H9 (cell line): ENCODE data around the gene NR1H2. TPM values are rescaled to one million over a fixed set of nuclear protein-coding genes. Genes with fewer than 3 reads are reported as not detected.

Experiments
- DNase-seq: peaks from one replicate; pipeline ENCODE4 v3.0.0-alpha.2; 2017
- H2AFZ ChIP-seq: one replicate; pipeline ENCODE4 v1.6.1; 2013; ENCODE audit warnings: mild to moderate bottlenecking, low read length, control low read depth, moderate library complexity
- H2AK5ac ChIP-seq: 2 replicates; pipeline ENCODE4 v1.6.1; 2013; ENCODE audit warnings: low read length, control low read depth, mixed read lengths; ENCODE audit not compliant: insufficient read length
- H2BK120ac ChIP-seq: one replicate; pipeline ENCODE4 v1.6.1; 2013; ENCODE audit warnings: low read depth, mild to moderate bottlenecking, low read length, control low read depth, inconsistent platforms; ENCODE audit not compliant: poor library complexity, severe bottlenecking
- H2BK12ac ChIP-seq: 2 replicates; pipeline ENCODE4 v1.6.1; 2013; ENCODE audit warnings: low read length, control low read depth, mixed read lengths, low read depth; ENCODE audit not compliant: insufficient read length
- H2BK15ac ChIP-seq: 2 replicates; pipeline ENCODE4 v1.6.1; 2013; ENCODE audit warnings: low read depth, low read length, control low read depth
- H2BK20ac ChIP-seq: one replicate; pipeline ENCODE4 v1.6.1; 2013; ENCODE audit warnings: low read depth, mild to moderate bottlenecking, low read length, control low read depth, inconsistent platforms; ENCODE audit not compliant: poor library complexity, severe bottlenecking
- H2BK5ac ChIP-seq: 2 replicates; pipeline ENCODE4 v1.6.1; 2013; ENCODE audit warnings: low read length, control low read depth, mixed read lengths; ENCODE audit not compliant: insufficient read length
- H3K14ac ChIP-seq: 2 replicates; pipeline ENCODE4 v1.6.1; 2013; ENCODE audit warnings: low read length, control low read depth; ENCODE audit not compliant: insufficient read depth
- H3K18ac ChIP-seq: 2 replicates; pipeline ENCODE4 v1.6.1; 2013; ENCODE audit warnings: low read depth, mild to moderate bottlenecking, mixed read lengths, low read length, control low read depth; ENCODE audit not compliant: insufficient read length
- H3K23ac ChIP-seq: 2 replicates; pipeline ENCODE4 v1.6.1; 2013; ENCODE audit warnings: low read length, control low read depth, mixed read lengths, low read depth; ENCODE audit not compliant: insufficient read length
- H3K23me2 ChIP-seq: 2 replicates; pipeline ENCODE4 v1.6.1; 2013; ENCODE audit warnings: low read depth, mild to moderate bottlenecking, mixed read lengths, low read length, control low read depth; ENCODE audit not compliant: insufficient read length, poor library complexity, severe bottlenecking
- H3K27ac ChIP-seq: 2 replicates; pipeline ENCODE4 v1.5.1; 2013; ENCODE audit warnings: low read length, control low read depth, mixed read lengths, low read depth; ENCODE audit not compliant: insufficient read length
- H3K27me3 ChIP-seq: 2 replicates; pipeline ENCODE4 v1.6.1; 2013; ENCODE audit warnings: low read length, control low read depth, inconsistent platforms; ENCODE audit not compliant: insufficient read depth
- H3K4ac ChIP-seq: 2 replicates; pipeline ENCODE4 v1.6.1; 2013; ENCODE audit warnings: low read depth, mild to moderate bottlenecking, control low read depth, inconsistent platforms, low read length, moderate library complexity
- H3K4me1 ChIP-seq: 2 replicates; pipeline ENCODE4 v1.6.1; 2013; ENCODE audit warnings: low read length, control low read depth, inconsistent platforms; ENCODE audit not compliant: insufficient read depth
- H3K4me2 ChIP-seq: 2 replicates; pipeline ENCODE4 v1.6.1; 2013; ENCODE audit warnings: low read length, control low read depth, mixed read lengths; ENCODE audit not compliant: insufficient read length, insufficient read depth
- H3K56ac ChIP-seq: 2 replicates; pipeline ENCODE4 v1.6.1; 2013; ENCODE audit warnings: low read depth, mild to moderate bottlenecking, mixed read lengths, low read length, control low read depth; ENCODE audit not compliant: insufficient read length
- H3K79me1 ChIP-seq: 2 replicates; pipeline ENCODE4 v1.6.1; 2013; ENCODE audit warnings: low read depth, mild to moderate bottlenecking, moderate library complexity, low read length, control low read depth, inconsistent platforms; ENCODE audit not compliant: insufficient read depth, poor library complexity, severe bottlenecking
- H3K79me2 ChIP-seq: 2 replicates; pipeline ENCODE4 v1.6.1; 2013; ENCODE audit warnings: low read length, control low read depth, inconsistent platforms; ENCODE audit not compliant: insufficient read depth
- H3K9ac ChIP-seq: 2 replicates; pipeline ENCODE4 v1.6.1; 2013; ENCODE audit warnings: low read length, control low read depth, mixed read lengths; ENCODE audit not compliant: insufficient read length; ENCODE audit errors: extremely low read depth
- H3K9me3 ChIP-seq: one replicate; pipeline ENCODE4 v1.6.1; 2013; ENCODE audit warnings: low read depth, low read length, inconsistent platforms; ENCODE audit not compliant: control insufficient read depth
- H3T11ph ChIP-seq: one replicate; pipeline ENCODE4 v1.6.1; 2013; ENCODE audit warnings: mild to moderate bottlenecking, low read length, control low read depth, inconsistent platforms
- H4K20me1 ChIP-seq: one replicate; pipeline ENCODE4 v1.6.1; 2013; ENCODE audit not compliant: control insufficient read depth, insufficient read length, insufficient read depth
- H4K5ac ChIP-seq: 2 replicates; pipeline ENCODE4 v1.6.1; 2013; ENCODE audit warnings: low read depth, mild to moderate bottlenecking, mixed read lengths, low read length, control low read depth; ENCODE audit not compliant: insufficient read length
- H4K8ac ChIP-seq: replicated peaks from 2 replicates; pipeline ENCODE4 v1.6.1; 2013; ENCODE audit warnings: low read length, control low read depth, mixed read lengths, low read depth; ENCODE audit not compliant: insufficient read length
- H4K91ac ChIP-seq: 2 replicates; pipeline ENCODE4 v1.6.1; 2013; ENCODE audit warnings: low read depth, mild to moderate bottlenecking, moderate library complexity, mixed read lengths, low read length, control low read depth; ENCODE audit not compliant: insufficient read length
- H3K27ac Mint-ChIP-seq, 3 experiments: 2 replicates in 2 of 3; 3 replicates in 1 of 3; pipeline ENCODE4 v1.8.0; 2020 to 2021; ENCODE audit warnings: mixed read lengths in 3 of 3, mild to moderate bottlenecking in 1 of 3, moderate library complexity in 1 of 3
- H3K27me3 Mint-ChIP-seq: 2 replicates; pipeline ENCODE4 v1.8.0; 2021; ENCODE audit warnings: low read depth, mild to moderate bottlenecking, moderate library complexity, mixed read lengths
- H3K36me3 Mint-ChIP-seq, 3 experiments: 2 replicates in 2 of 3; 3 replicates in 1 of 3; pipeline ENCODE4 v1.8.0; 2020 to 2021; ENCODE audit warnings: low read depth in 3 of 3, mixed read lengths in 3 of 3; ENCODE audit not compliant: insufficient read depth in 1 of 3
- H3K4me1 Mint-ChIP-seq, 2 experiments: 2 replicates each; pipeline ENCODE4 v1.8.0; 2020; ENCODE audit warnings: mixed read lengths in 2 of 2
- H3K4me3 Mint-ChIP-seq, 2 experiments: 2 replicates in 1 of 2; 3 replicates in 1 of 2; pipeline ENCODE4 v1.8.0; 2020 to 2021; ENCODE audit warnings: mild to moderate bottlenecking in 2 of 2, mixed read lengths in 2 of 2, moderate library complexity in 1 of 2
- H3K9me3 Mint-ChIP-seq, 2 experiments: 2 replicates in 1 of 2; 3 replicates in 1 of 2; pipeline ENCODE4 v1.8.0; 2020; ENCODE audit warnings: mild to moderate bottlenecking in 2 of 2, mixed read lengths in 2 of 2, moderate library complexity in 1 of 2
- WGBS: extraction: QIAGEN DNeasy Blood & Tissue Kit; methylation state at CpG from one replicate; pipeline ENCODE4 v1.1.7; 2013; ENCODE audit warnings: missing lambda C conversion rate, low lambda C conversion rate, mixed read lengths; ENCODE audit not compliant: insufficient read length; ENCODE audit errors: extremely low coverage; 5-methylcytosine and 5-hydroxymethylcytosine counted together
- total RNA-seq: library from RNA; stranded (reverse); gene quantifications from 2 replicates; pipeline ENCODE4 v1.2.1, GENCODE V29; 2021
- TF ChIP-seq, protein P1 (sequence below): fragments of 200-600 bp; sonication (generic); conservative IDR thresholded peaks from 3 replicates; pipeline ENCODE4 v1.8.0; 2021; ENCODE audit warnings: antibody characterized with exemption, mild to moderate bottlenecking

The NR1H2 gene
- total RNA-seq, 1 experiment from 2014 or later, result 33.2 TPM

DNA sequence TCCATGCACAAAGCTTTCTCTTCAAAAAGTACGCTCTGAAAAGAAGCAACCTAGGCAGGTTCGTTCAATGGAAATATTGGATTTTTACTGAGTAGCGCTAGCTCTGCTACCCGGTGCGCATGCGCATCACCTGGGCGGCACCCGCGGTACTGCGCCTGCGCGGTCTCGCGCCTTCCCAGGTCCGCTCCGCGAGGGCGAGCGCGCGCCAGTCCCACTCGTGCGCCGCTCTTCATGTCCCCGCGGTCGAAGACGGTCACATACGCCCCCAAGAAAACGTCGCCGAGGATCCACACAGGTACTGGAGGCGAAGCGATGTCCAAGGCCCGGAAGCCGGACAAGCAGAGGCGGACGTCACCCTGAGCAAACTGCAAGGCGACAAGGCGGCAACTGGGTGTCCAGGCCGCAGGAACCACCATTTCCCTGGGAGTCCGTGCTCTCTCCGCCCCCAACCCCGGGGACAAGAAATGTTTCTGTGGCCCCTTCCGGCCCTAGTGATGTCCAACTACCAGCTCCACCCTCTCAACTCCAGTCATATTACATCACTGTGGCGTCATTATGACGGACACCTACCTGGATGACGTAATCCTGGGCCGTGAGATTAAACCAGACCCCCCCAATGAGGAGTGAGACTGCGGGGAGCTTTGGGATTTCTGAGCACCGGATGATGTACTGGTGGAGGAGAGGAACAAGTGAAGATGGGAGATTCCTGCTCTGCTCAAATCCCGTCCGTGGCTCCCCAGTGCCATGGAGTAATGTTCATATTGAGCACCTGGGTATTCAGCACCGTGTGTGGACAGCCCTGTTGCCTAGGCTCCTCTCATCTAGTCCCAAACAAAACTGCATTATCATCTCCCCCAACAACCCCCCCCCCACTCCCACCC lies 42.3 kb upstream of the NR1H2 start:
- Histone ChIP-seq H3K9ac (peak overlapping the region; percentile 5), H2BK5ac (no peak overlapping the region), H4K91ac (no peak overlapping the region), H3K23me2 (peaks cover 23% of the 10 kb centered on the region), H3K27ac (no peak overlapping the region), H2BK15ac (no peak overlapping the region), H4K5ac (no peak overlapping the region), H3K18ac (peak overlapping the region; percentile 40), H2BK12ac (no peak overlapping the region), H2BK120ac (no peak overlapping the region), H3K4ac (no peak overlapping the region), H3K14ac (peak overlapping the region; percentile 60; the same call in 1 of the 2 replicates), H3K27me3 (no peaks in the 10 kb centered on the region), H2AK5ac (no peak overlapping the region), H3K4me2 (peak overlapping the region; percentile 77), H3K79me1 (no peaks in the 10 kb centered on the region), H3K79me2 (no peaks in the 10 kb centered on the region), H3T11ph (no peak overlapping the region), H3K4me1 (peaks cover 4% of the 10 kb centered on the region; the same call in 1 of the 2 replicates), H3K56ac (no peak overlapping the region), H3K23ac (no peak overlapping the region), H4K20me1 (no peaks in the 10 kb centered on the region), H2BK20ac (no peak overlapping the region), H2AFZ (no peak overlapping the region), H3K9me3 (no peaks in the 10 kb centered on the region), H4K8ac (no peak overlapping the region)
- peak; percentile 67 for DNase-seq
- peaks cover 3 to 12% of the 10 kb centered on the region in 2 experiments; a peak in 4 of 5 replicates for H3K9me3 Mint-ChIP-seq
- H3K4me1 Mint-ChIP-seq, result peaks cover 34 to 46% of the 10 kb centered on the region in 2 experiments
- peaks cover 18% of the 10 kb centered on the region for H3K27me3 Mint-ChIP-seq
- H3K36me3 Mint-ChIP-seq, result peaks cover 7 to 15% (median 14%) of the 10 kb centered on the region in 3 experiments
- WGBS, result no CpG with 5 or more reads among the region's 54 CpGs
- TF ChIP-seq, protein P1, sequence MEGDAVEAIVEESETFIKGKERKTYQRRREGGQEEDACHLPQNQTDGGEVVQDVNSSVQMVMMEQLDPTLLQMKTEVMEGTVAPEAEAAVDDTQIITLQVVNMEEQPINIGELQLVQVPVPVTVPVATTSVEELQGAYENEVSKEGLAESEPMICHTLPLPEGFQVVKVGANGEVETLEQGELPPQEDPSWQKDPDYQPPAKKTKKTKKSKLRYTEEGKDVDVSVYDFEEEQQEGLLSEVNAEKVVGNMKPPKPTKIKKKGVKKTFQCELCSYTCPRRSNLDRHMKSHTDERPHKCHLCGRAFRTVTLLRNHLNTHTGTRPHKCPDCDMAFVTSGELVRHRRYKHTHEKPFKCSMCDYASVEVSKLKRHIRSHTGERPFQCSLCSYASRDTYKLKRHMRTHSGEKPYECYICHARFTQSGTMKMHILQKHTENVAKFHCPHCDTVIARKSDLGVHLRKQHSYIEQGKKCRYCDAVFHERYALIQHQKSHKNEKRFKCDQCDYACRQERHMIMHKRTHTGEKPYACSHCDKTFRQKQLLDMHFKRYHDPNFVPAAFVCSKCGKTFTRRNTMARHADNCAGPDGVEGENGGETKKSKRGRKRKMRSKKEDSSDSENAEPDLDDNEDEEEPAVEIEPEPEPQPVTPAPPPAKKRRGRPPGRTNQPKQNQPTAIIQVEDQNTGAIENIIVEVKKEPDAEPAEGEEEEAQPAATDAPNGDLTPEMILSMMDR, result no peak
- H3K27ac Mint-ChIP-seq, result peak overlapping the region; percentile 95 to 99 (median 98)
- peak overlapping the region; percentile 89 to 94 for H3K4me3 Mint-ChIP-seq
